OCI-LY1 (cell line): ENCODE measurements around the gene IRAG1.

Source experiments
- CTCF ChIP-seq: fragments of 200-600 bp; sonication (generic), shearing (Covaris generic); IDR thresholded peaks from 2 replicates; pipeline ENCODE4 v1.5.1; 2017; ENCODE audit warnings: mild to moderate bottlenecking, antibody characterized with exemption, low read length, moderate library complexity, mixed read lengths
- EZH2 ChIP-seq: fragments of 200-600 bp; sonication (generic), shearing (Covaris generic); IDR thresholded peaks from 2 replicates; pipeline ENCODE4 v1.8.0; 2017; ENCODE audit warnings: borderline replicate concordance, mixed run types, mild to moderate bottlenecking, antibody characterized with exemption, low read length, moderate library complexity, mixed read lengths

- no peak for TF ChIP-seq CTCF
- TF ChIP-seq EZH2 = no peak
Measured at GRCh38 chr11:10650630-10651029, 42.9 kb downstream of the IRAG1 start.
